Measurements from ENCODE around the gene SHISAL1.

SHISAL1 gene

GRCh38 chr22:44279069-44279360 lies 33.7 kb downstream of the SHISAL1 start:
- no peak overlapping the region for H3K4me3 ChIP-seq (ENCODE audit: low read length)
- H3K27me3 ChIP-seq (ENCODE audit: insufficient read depth, low read length) = no peaks in the 10 kb centered on the region
- H3K27ac ChIP-seq (ENCODE audit: low read length) = no peak overlapping the region
- H3K9ac ChIP-seq (ENCODE audit: low read depth, low read length) = no peak overlapping the region
- no peaks in the 10 kb centered on the region for H3K9me3 ChIP-seq (ENCODE audit: insufficient read depth, low read depth, low read length)
- H3K36me3 ChIP-seq (ENCODE audit: insufficient read depth, low read depth, low read length) = no peaks in the 10 kb centered on the region
- H3K4me1 ChIP-seq (ENCODE audit: insufficient read depth, low read length) = no peaks in the 10 kb centered on the region

- H3K27ac ChIP-seq (ENCODE audit: low read length) = no peak overlapping the region
- H3K4me3 ChIP-seq (ENCODE audit: low read length) = no peak overlapping the region
- no peaks in the 10 kb centered on the region for H3K4me1 ChIP-seq (ENCODE audit: insufficient read depth, low read length)
- no peaks in the 10 kb centered on the region for H3K9me3 ChIP-seq (ENCODE audit: insufficient read depth, low read depth, low read length)
- no peaks in the 10 kb centered on the region for H3K27me3 ChIP-seq (ENCODE audit: insufficient read depth, low read length)
- H3K9ac ChIP-seq (ENCODE audit: low read depth, low read length) = no peak overlapping the region
- no peaks in the 10 kb centered on the region for H3K36me3 ChIP-seq (ENCODE audit: insufficient read depth, low read depth, low read length)
These were observed 34.3 kb downstream of the SHISAL1 start for GRCh38 chr22:44278243-44279068.

GRCh38 chr22:44277386-44278135 lies 35.2 kb downstream of the SHISAL1 start:
- H3K27ac ChIP-seq (ENCODE audit: low read length) = no peak overlapping the region
- H3K4me3 ChIP-seq (ENCODE audit: low read length) = no peak overlapping the region
- no peaks in the 10 kb centered on the region for H3K36me3 ChIP-seq (ENCODE audit: insufficient read depth, low read depth, low read length)
- H3K9ac ChIP-seq (ENCODE audit: low read depth, low read length) = no peak overlapping the region
- H3K4me1 ChIP-seq (ENCODE audit: insufficient read depth, low read length) = no peaks in the 10 kb centered on the region
- H3K27me3 ChIP-seq (ENCODE audit: insufficient read depth, low read length) = no peaks in the 10 kb centered on the region
- no peaks in the 10 kb centered on the region for H3K9me3 ChIP-seq (ENCODE audit: insufficient read depth, low read depth, low read length)

- Histone ChIP-seq H3K9ac (ENCODE audit: low read depth, low read length) (no peak overlapping the region), H3K4me3 (ENCODE audit: low read length) (no peak overlapping the region), H3K4me1 (ENCODE audit: insufficient read depth, low read length) (no peaks in the 10 kb centered on the region), H3K36me3 (ENCODE audit: insufficient read depth, low read depth, low read length) (no peaks in the 10 kb centered on the region), H3K27me3 (ENCODE audit: insufficient read depth, low read length) (no peaks in the 10 kb centered on the region), H3K9me3 (ENCODE audit: insufficient read depth, low read depth, low read length) (no peaks in the 10 kb centered on the region), H3K27ac (ENCODE audit: low read length) (no peak overlapping the region)
These were observed 35.9 kb downstream of the SHISAL1 start for GRCh38 chr22:44276706-44277356.

- no peak overlapping the region for H3K4me3 ChIP-seq (ENCODE audit: low read length)
- peaks cover 2% of the 10 kb centered on the region; the same call in 1 of the 2 replicates for H3K4me1 ChIP-seq (ENCODE audit: insufficient read depth, low read length)
- no peak overlapping the region for H3K27ac ChIP-seq (ENCODE audit: low read length)
- H3K27me3 ChIP-seq (ENCODE audit: insufficient read depth, low read length) = no peaks in the 10 kb centered on the region
- H3K36me3 ChIP-seq (ENCODE audit: insufficient read depth, low read depth, low read length) = no peaks in the 10 kb centered on the region
- H3K9me3 ChIP-seq (ENCODE audit: insufficient read depth, low read depth, low read length) = no peaks in the 10 kb centered on the region
- H3K9ac ChIP-seq (ENCODE audit: low read depth, low read length) = no peak overlapping the region
These were observed 36.7 kb downstream of the SHISAL1 start for GRCh38 chr22:44276041-44276440.

- H3K4me1 ChIP-seq (ENCODE audit: insufficient read depth, low read length) = peaks cover 2% of the 10 kb centered on the region; the same call in 1 of the 2 replicates
- no peak overlapping the region for H3K9ac ChIP-seq (ENCODE audit: low read depth, low read length)
- H3K27me3 ChIP-seq (ENCODE audit: insufficient read depth, low read length) = no peaks in the 10 kb centered on the region
- no peak overlapping the region for H3K27ac ChIP-seq (ENCODE audit: low read length)
- H3K36me3 ChIP-seq (ENCODE audit: insufficient read depth, low read depth, low read length) = no peaks in the 10 kb centered on the region
- no peak overlapping the region for H3K4me3 ChIP-seq (ENCODE audit: low read length)
- no peaks in the 10 kb centered on the region for H3K9me3 ChIP-seq (ENCODE audit: insufficient read depth, low read depth, low read length)
These were observed 37.1 kb downstream of the SHISAL1 start for GRCh38 chr22:44275631-44275995.

GRCh38 chr22:44274918-44275630 lies 37.7 kb downstream of the SHISAL1 start:
- Histone ChIP-seq H3K4me3 (ENCODE audit: low read length) (no peak overlapping the region), H3K9ac (ENCODE audit: low read depth, low read length) (no peak overlapping the region), H3K36me3 (ENCODE audit: insufficient read depth, low read depth, low read length) (no peaks in the 10 kb centered on the region), H3K9me3 (ENCODE audit: insufficient read depth, low read depth, low read length) (no peaks in the 10 kb centered on the region), H3K27me3 (ENCODE audit: insufficient read depth, low read length) (no peaks in the 10 kb centered on the region), H3K27ac (ENCODE audit: low read length) (no peak overlapping the region), H3K4me1 (ENCODE audit: insufficient read depth, low read length) (peaks cover 2% of the 10 kb centered on the region; the same call in 1 of the 2 replicates)

- no peaks in the 10 kb centered on the region for H3K27me3 ChIP-seq (ENCODE audit: insufficient read depth, low read length)
- no peak overlapping the region for H3K27ac ChIP-seq (ENCODE audit: low read length)
- no peaks in the 10 kb centered on the region for H3K36me3 ChIP-seq (ENCODE audit: insufficient read depth, low read depth, low read length)
- H3K9me3 ChIP-seq (ENCODE audit: insufficient read depth, low read depth, low read length) = no peaks in the 10 kb centered on the region
- no peak overlapping the region for H3K9ac ChIP-seq (ENCODE audit: low read depth, low read length)
- no peak overlapping the region for H3K4me3 ChIP-seq (ENCODE audit: low read length)
- peaks cover 2% of the 10 kb centered on the region; the same call in 1 of the 2 replicates for H3K4me1 ChIP-seq (ENCODE audit: insufficient read depth, low read length)
These were observed 39.6 kb downstream of the SHISAL1 start for GRCh38 chr22:44273175-44273574.

- no peak overlapping the region for H3K4me3 ChIP-seq (ENCODE audit: low read length)
- H3K9me3 ChIP-seq (ENCODE audit: insufficient read depth, low read depth, low read length) = no peaks in the 10 kb centered on the region
- H3K27me3 ChIP-seq (ENCODE audit: insufficient read depth, low read length) = no peaks in the 10 kb centered on the region
- peaks cover 2% of the 10 kb centered on the region; the same call in 1 of the 2 replicates for H3K4me1 ChIP-seq (ENCODE audit: insufficient read depth, low read length)
- no peak overlapping the region for H3K9ac ChIP-seq (ENCODE audit: low read depth, low read length)
- H3K27ac ChIP-seq (ENCODE audit: low read length) = no peak overlapping the region
- no peaks in the 10 kb centered on the region for H3K36me3 ChIP-seq (ENCODE audit: insufficient read depth, low read depth, low read length)
These were observed 40.4 kb downstream of the SHISAL1 start for GRCh38 chr22:44272401-44272771.

GRCh38 chr22:44271732-44272400 lies 40.9 kb downstream of the SHISAL1 start:
- Histone ChIP-seq H3K27ac (ENCODE audit: low read length) (no peak overlapping the region), H3K4me1 (ENCODE audit: insufficient read depth, low read length) (peaks cover 2% of the 10 kb centered on the region; the same call in 1 of the 2 replicates), H3K36me3 (ENCODE audit: insufficient read depth, low read depth, low read length) (no peaks in the 10 kb centered on the region), H3K27me3 (ENCODE audit: insufficient read depth, low read length) (no peaks in the 10 kb centered on the region), H3K9me3 (ENCODE audit: insufficient read depth, low read depth, low read length) (no peaks in the 10 kb centered on the region), H3K9ac (ENCODE audit: low read depth, low read length) (no peak overlapping the region), H3K4me3 (ENCODE audit: low read length) (no peak overlapping the region)

GRCh38 chr22:44271010-44271500 lies 41.7 kb downstream of the SHISAL1 start:
- no peaks in the 10 kb centered on the region for H3K36me3 ChIP-seq (ENCODE audit: insufficient read depth, low read depth, low read length)
- no peaks in the 10 kb centered on the region for H3K9me3 ChIP-seq (ENCODE audit: insufficient read depth, low read depth, low read length)
- H3K27ac ChIP-seq (ENCODE audit: low read length) = no peak overlapping the region
- H3K9ac ChIP-seq (ENCODE audit: low read depth, low read length) = no peak overlapping the region
- no peak overlapping the region for H3K4me3 ChIP-seq (ENCODE audit: low read length)
- no peaks in the 10 kb centered on the region for H3K27me3 ChIP-seq (ENCODE audit: insufficient read depth, low read length)
- peaks cover 2% of the 10 kb centered on the region; the same call in 1 of the 2 replicates for H3K4me1 ChIP-seq (ENCODE audit: insufficient read depth, low read length)

Measured in iPS-20b (cell line).